ENCODE measurements around the gene PPM1H.

Gene PPM1H

DNA sequence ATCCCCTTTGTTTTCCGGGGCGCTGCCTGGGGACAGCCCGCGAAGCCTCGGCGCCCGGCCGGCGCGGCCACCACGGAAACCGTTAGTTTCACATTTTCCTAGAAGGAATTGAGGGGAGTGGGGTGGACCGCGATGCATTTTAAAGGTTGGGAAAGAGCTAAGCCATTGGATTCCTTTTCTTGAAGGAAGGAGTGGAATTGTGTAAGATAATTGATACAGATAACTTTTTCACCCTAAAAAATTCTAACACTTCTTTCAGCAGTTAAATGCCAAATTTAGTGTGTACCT, 331.2 kb downstream of the PPM1H start:
- H4K91ac ChIP-seq (ENCODE audit: low read depth, low read length, poor library complexity) = peak overlapping the region; percentile 98
- peak overlapping the region; percentile 95 for H2BK5ac ChIP-seq (ENCODE audit: low read length)
- H3K9ac ChIP-seq (ENCODE audit: low read depth, low read length, poor library complexity) = peak overlapping the region; percentile 99
- no peak overlapping the region for H2BK15ac ChIP-seq (ENCODE audit: low read length)
- H3K18ac ChIP-seq (ENCODE audit: low read length) = peak overlapping the region; percentile 98
- peak overlapping the region; percentile 86 to 98 for H3K4me3 ChIP-seq (ENCODE audit: low read length in 2 of 2)
- peak overlapping the region; percentile 25 for H3K14ac ChIP-seq (ENCODE audit: low read length)
- no peak overlapping the region for H2BK12ac ChIP-seq (ENCODE audit: low read length)
- H3K23ac ChIP-seq (ENCODE audit: low read depth, low read length, poor library complexity) = peak overlapping the region; percentile 100
- no peak for DNase-seq (ENCODE audit: low spot score)
- H3K27me3 ChIP-seq (ENCODE audit: control insufficient read depth in 3 of 3, insufficient read depth in 3 of 3, low read depth in 1 of 3, low read length in 3 of 3) = no peaks in the 10 kb centered on the region
- H3K9me3 ChIP-seq (replicated peaks in 1 of 2; ENCODE audit: control insufficient read depth in 2 of 2, insufficient read depth in 1 of 2, low read depth in 1 of 2, low read length in 2 of 2) = peaks cover 0 to 3% of the 10 kb centered on the region in 2 donors
- peaks cover 2 to 9% of the 10 kb centered on the region in 2 donors for H3K4me1 ChIP-seq (ENCODE audit: control insufficient read depth in 2 of 2, insufficient read depth in 1 of 2, low read depth in 1 of 2, low read length in 2 of 2)
- H3K27ac ChIP-seq (replicated peaks; ENCODE audit: low read length) = peak overlapping the region; percentile 99
- H4K8ac ChIP-seq (ENCODE audit: low read depth, low read length) = no peak overlapping the region
- H3K4me2 ChIP-seq (ENCODE audit: insufficient read depth, low read length, poor library complexity, severe bottlenecking) = peak overlapping the region; percentile 52
- H3K4ac ChIP-seq (ENCODE audit: low read length) = no peak overlapping the region
- peak overlapping the region; percentile 15 for H2AK5ac ChIP-seq (ENCODE audit: low read depth, low read length)
- no peak overlapping the region for H2BK120ac ChIP-seq (ENCODE audit: low read depth, low read length)
- no CpG with 5 or more reads among the region's 14 CpGs for WGBS, 2 donors (ENCODE audit: extremely low coverage in 2 of 2, insufficient read length in 2 of 2, insufficient replicate concordance in 1 of 2)
- peak overlapping the region; percentile 94 for H2AFZ ChIP-seq (ENCODE audit: low read length)
- H3K36me3 ChIP-seq (replicated peaks in 1 of 2; ENCODE audit: control insufficient read depth in 2 of 2, insufficient read depth in 2 of 2, low read length in 2 of 2) = peaks cover 0 to 38% of the 10 kb centered on the region in 2 donors
- peaks cover 2% of the 10 kb centered on the region for H3K79me1 ChIP-seq (ENCODE audit: low read depth, low read length)

GRCh38 chr12:62603061-62603810, 331.7 kb downstream of the PPM1H start:
- DNase-seq (ENCODE audit: low spot score) = peak; percentile 82
- Histone ChIP-seq H3K4ac (ENCODE audit: low read length) (peak overlapping the region; percentile 89), H3K79me1 (ENCODE audit: low read depth, low read length) (peaks cover 2% of the 10 kb centered on the region), H4K8ac (ENCODE audit: low read depth, low read length) (no peak overlapping the region), H3K27ac (replicated peaks; ENCODE audit: low read length) (peak overlapping the region; percentile 99), H3K9ac (ENCODE audit: low read depth, low read length, poor library complexity) (peak overlapping the region; percentile 99), H2BK120ac (ENCODE audit: low read depth, low read length) (peak overlapping the region; percentile 96), H4K91ac (ENCODE audit: low read depth, low read length, poor library complexity) (peak overlapping the region; percentile 98), H3K4me2 (ENCODE audit: insufficient read depth, low read length, poor library complexity, severe bottlenecking) (peak overlapping the region; percentile 81), H3K36me3 (replicated peaks in 1 of 2; ENCODE audit: control insufficient read depth in 2 of 2, insufficient read depth in 2 of 2, low read length in 2 of 2) (peaks cover 0 to 35% of the 10 kb centered on the region in 2 donors), H3K23ac (ENCODE audit: low read depth, low read length, poor library complexity) (peak overlapping the region; percentile 100), H2BK12ac (ENCODE audit: low read length) (peak overlapping the region; percentile 41), H2AFZ (ENCODE audit: low read length) (peak overlapping the region; percentile 94), H3K9me3 (replicated peaks in 1 of 2; ENCODE audit: control insufficient read depth in 2 of 2, insufficient read depth in 1 of 2, low read depth in 1 of 2, low read length in 2 of 2) (peaks cover 0 to 3% of the 10 kb centered on the region in 2 donors), H3K4me1 (ENCODE audit: control insufficient read depth in 2 of 2, insufficient read depth in 1 of 2, low read depth in 1 of 2, low read length in 2 of 2) (peaks cover 2 to 9% of the 10 kb centered on the region in 2 donors), H3K18ac (ENCODE audit: low read length) (peak overlapping the region; percentile 98), H3K14ac (ENCODE audit: low read length) (peak overlapping the region; percentile 31), H2BK5ac (ENCODE audit: low read length) (peak overlapping the region; percentile 95), H3K4me3 (ENCODE audit: low read length in 2 of 2) (peak overlapping the region; percentile 86 to 98), H2BK15ac (ENCODE audit: low read length) (peak overlapping the region; percentile 92), H2AK5ac (ENCODE audit: low read depth, low read length) (peak overlapping the region; percentile 63), H3K27me3 (ENCODE audit: control insufficient read depth in 3 of 3, insufficient read depth in 3 of 3, low read depth in 1 of 3, low read length in 3 of 3) (no peaks in the 10 kb centered on the region)
- WGBS, 2 donors (ENCODE audit: extremely low coverage in 2 of 2, insufficient read length in 2 of 2, insufficient replicate concordance in 1 of 2) = no CpG with 5 or more reads among the region's 94 CpGs

DNA sequence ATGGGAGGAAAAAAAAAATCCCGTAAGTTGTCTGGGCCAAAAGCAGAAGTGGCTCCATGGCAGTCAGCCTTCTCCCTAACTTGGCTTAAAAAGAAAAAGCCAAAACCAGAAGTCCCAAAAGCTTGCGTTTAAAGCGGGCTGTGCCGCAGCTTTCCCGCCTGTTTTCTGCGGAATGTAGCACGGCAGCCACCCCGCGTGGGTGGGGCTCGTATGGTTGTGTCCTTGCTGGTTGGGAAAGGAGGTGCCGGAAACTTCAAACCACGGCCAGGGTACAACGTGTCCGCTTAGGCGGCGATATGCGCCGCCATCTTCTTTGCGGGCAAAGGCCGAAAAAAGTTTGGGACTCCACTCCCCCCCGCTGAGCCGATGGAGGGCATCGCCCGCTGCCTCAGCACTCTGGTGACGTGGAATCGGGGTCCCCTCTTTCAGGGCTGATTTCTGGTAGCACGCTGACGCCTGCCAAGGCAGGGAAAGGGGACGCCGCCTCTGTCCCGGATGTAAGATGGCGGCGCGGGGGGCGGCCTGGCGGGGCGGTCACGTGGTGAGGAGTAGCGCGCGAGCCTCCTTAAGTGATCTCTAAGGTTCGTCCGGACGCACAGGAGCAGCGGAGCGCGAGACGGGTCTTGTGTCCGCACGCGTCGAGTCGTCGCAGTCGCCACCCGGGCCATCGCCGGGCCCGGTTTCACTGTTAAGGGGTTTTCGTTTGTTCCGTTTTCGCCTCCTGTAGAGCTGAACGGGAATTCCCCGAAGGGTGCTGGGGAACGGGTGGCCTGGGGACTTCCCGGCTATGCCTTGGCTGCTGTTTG, 332.5 kb downstream of the PPM1H start:
- Histone ChIP-seq H3K9me3 (replicated peaks in 1 of 2; ENCODE audit: control insufficient read depth in 2 of 2, insufficient read depth in 1 of 2, low read depth in 1 of 2, low read length in 2 of 2) (peaks cover 0 to 3% of the 10 kb centered on the region in 2 donors), H4K8ac (ENCODE audit: low read depth, low read length) (no peak overlapping the region), H3K18ac (ENCODE audit: low read length) (peak overlapping the region; percentile 98), H2BK5ac (ENCODE audit: low read length) (peak overlapping the region; percentile 95), H2AK5ac (ENCODE audit: low read depth, low read length) (peak overlapping the region; percentile 63), H3K14ac (ENCODE audit: low read length) (peak overlapping the region; percentile 75), H3K4me1 (ENCODE audit: control insufficient read depth in 2 of 2, insufficient read depth in 1 of 2, low read depth in 1 of 2, low read length in 2 of 2) (peaks cover 2 to 9% of the 10 kb centered on the region in 2 donors), H3K4me2 (ENCODE audit: insufficient read depth, low read length, poor library complexity, severe bottlenecking) (peak overlapping the region; percentile 81), H3K4ac (ENCODE audit: low read length) (peak overlapping the region; percentile 89), H3K79me1 (ENCODE audit: low read depth, low read length) (peaks cover 2% of the 10 kb centered on the region), H3K27ac (replicated peaks; ENCODE audit: low read length) (peak overlapping the region; percentile 99), H2BK12ac (ENCODE audit: low read length) (no peak overlapping the region), H4K91ac (ENCODE audit: low read depth, low read length, poor library complexity) (peak overlapping the region; percentile 89), H3K27me3 (ENCODE audit: control insufficient read depth in 3 of 3, insufficient read depth in 3 of 3, low read depth in 1 of 3, low read length in 3 of 3) (no peaks in the 10 kb centered on the region), H3K9ac (ENCODE audit: low read depth, low read length, poor library complexity) (peak overlapping the region; percentile 99), H3K36me3 (replicated peaks in 1 of 2; ENCODE audit: control insufficient read depth in 2 of 2, insufficient read depth in 2 of 2, low read length in 2 of 2) (peaks cover 0 to 27% of the 10 kb centered on the region in 2 donors), H3K23ac (ENCODE audit: low read depth, low read length, poor library complexity) (peak overlapping the region; percentile 100), H3K4me3 (ENCODE audit: low read length in 2 of 2) (peak overlapping the region; percentile 86 to 98), H2AFZ (ENCODE audit: low read length) (peak overlapping the region; percentile 94), H2BK120ac (ENCODE audit: low read depth, low read length) (peak overlapping the region; percentile 96), H2BK15ac (ENCODE audit: low read length) (peak overlapping the region; percentile 92)
- no CpG with 5 or more reads among the region's 66 CpGs for WGBS, 2 donors (ENCODE audit: extremely low coverage in 2 of 2, insufficient read length in 2 of 2, insufficient replicate concordance in 1 of 2)
- DNase-seq (ENCODE audit: low spot score) = peak; percentile 91

- Histone ChIP-seq H2BK120ac (ENCODE audit: low read depth, low read length) (no peak overlapping the region), H4K8ac (ENCODE audit: low read depth, low read length) (no peak overlapping the region), H2BK5ac (ENCODE audit: low read length) (no peak overlapping the region), H3K23ac (ENCODE audit: low read depth, low read length, poor library complexity) (no peak overlapping the region), H3K4me3 (ENCODE audit: low read length in 2 of 2) (peak overlapping the region in 1 of 2 donors; percentile 86), H3K36me3 (replicated peaks in 1 of 2; ENCODE audit: control insufficient read depth in 2 of 2, insufficient read depth in 2 of 2, low read length in 2 of 2) (peaks cover 0 to 20% of the 10 kb centered on the region in 2 donors), H3K4me1 (ENCODE audit: control insufficient read depth in 2 of 2, insufficient read depth in 1 of 2, low read depth in 1 of 2, low read length in 2 of 2) (peaks cover 2 to 9% of the 10 kb centered on the region in 2 donors), H2BK12ac (ENCODE audit: low read length) (no peak overlapping the region), H3K9ac (ENCODE audit: low read depth, low read length, poor library complexity) (no peak overlapping the region), H3K14ac (ENCODE audit: low read length) (no peak overlapping the region), H3K9me3 (replicated peaks in 1 of 2; ENCODE audit: control insufficient read depth in 2 of 2, insufficient read depth in 1 of 2, low read depth in 1 of 2, low read length in 2 of 2) (no peaks in the 10 kb centered on the region), H2BK15ac (ENCODE audit: low read length) (no peak overlapping the region), H3K18ac (ENCODE audit: low read length) (no peak overlapping the region), H3K27ac (replicated peaks; ENCODE audit: low read length) (no peak overlapping the region), H3K27me3 (ENCODE audit: control insufficient read depth in 3 of 3, insufficient read depth in 3 of 3, low read depth in 1 of 3, low read length in 3 of 3) (no peaks in the 10 kb centered on the region), H2AK5ac (ENCODE audit: low read depth, low read length) (no peak overlapping the region), H2AFZ (ENCODE audit: low read length) (peak overlapping the region; percentile 94), H3K4me2 (ENCODE audit: insufficient read depth, low read length, poor library complexity, severe bottlenecking) (no peak overlapping the region), H4K91ac (ENCODE audit: low read depth, low read length, poor library complexity) (no peak overlapping the region), H3K79me1 (ENCODE audit: low read depth, low read length) (peaks cover 2% of the 10 kb centered on the region), H3K4ac (ENCODE audit: low read length) (no peak overlapping the region)
- WGBS, 2 donors (ENCODE audit: extremely low coverage in 2 of 2, insufficient read length in 2 of 2, insufficient replicate concordance in 1 of 2) = no CpG with 5 or more reads among the region's 2 CpGs
- no peak for DNase-seq (ENCODE audit: low spot score)
Observed at GRCh38 chr12:62601765-62602164, 333.2 kb downstream of the PPM1H start.

Data from neuronal stem cell (in vitro differentiated cells).